Measurements from ENCODE around the gene RNF151.

- no peak for TF ChIP-seq POLR2AphosphoS5 (IDR thresholded peaks at IDR 0.05)
- no peak for TF ChIP-seq CTCF (IDR thresholded peaks at IDR 0.05)
- no peak for TF ChIP-seq POLR2A (IDR thresholded peaks at IDR 0.05)
Observed at GRCh38 chr16:1947369-1947670, 19.3 kb upstream of the RNF151 start.
